Epithelial cell of proximal tubule (primary cell): ENCODE results near the gene CARD18. TPM values are rescaled to one million over a fixed set of nuclear protein-coding genes. Genes with fewer than 3 reads are reported as not detected.

Experiments used
- DNase-seq: peaks from one replicate; pipeline ENCODE4 v3.0.0-alpha.2; 2011; ENCODE audit warnings: low read depth
- H3K4me3 ChIP-seq: 2 replicates; pipeline ENCODE4 v1.5.1; 2011; ENCODE audit warnings: low read depth, mild to moderate bottlenecking, low read length
- CTCF ChIP-seq: conservative IDR thresholded peaks from 2 replicates; pipeline ENCODE4 v1.5.1; 2012; ENCODE audit warnings: low read depth, mild to moderate bottlenecking, low read length
- total RNA-seq: library from RNA; depleted of rRNA; stranded (reverse); fragments of >200 nt; gene quantifications from 2 replicates; pipeline ENCODE4 v1.2.3, GENCODE V29; 2015

CARD18 gene
- total RNA-seq, 1 donor from 2014 or later: not detected

GRCh38 chr11:105144887-105145286, 5.3 kb upstream of the CARD18 start:
- no peak overlapping the region for H3K4me3 ChIP-seq
- no peak for DNase-seq
- no peak for TF ChIP-seq CTCF

GRCh38 chr11:105142167-105142566, 2.6 kb upstream of the CARD18 start:
- DNase-seq: no peak
- H3K4me3 ChIP-seq: no peak overlapping the region
- TF ChIP-seq CTCF: no peak

- DNase-seq: no peak
- TF ChIP-seq CTCF: no peak
- H3K4me3 ChIP-seq: no peak overlapping the region
These were observed 2.3 kb downstream of the CARD18 start for GRCh38 chr11:105137286-105137685.

- no peak overlapping the region for H3K4me3 ChIP-seq
- no peak for DNase-seq
- no peak for TF ChIP-seq CTCF
These were observed 3.7 kb downstream of the CARD18 start for GRCh38 chr11:105135883-105136282.

GRCh38 chr11:105132716-105133511, 6.7 kb downstream of the CARD18 start:
- no peak for TF ChIP-seq CTCF
- no peak for DNase-seq
- no peak overlapping the region for H3K4me3 ChIP-seq

GRCh38 chr11:105130189-105130813, 9.3 kb downstream of the CARD18 start:
- no peak for DNase-seq
- no peak for TF ChIP-seq CTCF
- no peak overlapping the region for H3K4me3 ChIP-seq

- DNase-seq: no peak
- no peak for TF ChIP-seq CTCF
- no peak overlapping the region for H3K4me3 ChIP-seq
These were observed 14.8 kb downstream of the CARD18 start for GRCh38 chr11:105124756-105125155.
